NT2/D1 (cell line): ENCODE data around the gene POLR2E.
"Not testable (repeated sequence)": the region's sequence is repeated elsewhere in the genome, so short reads cannot be mapped to it uniquely, and the experiment has no call there.

Source experiments
- DNase-seq: peaks from one replicate; pipeline ENCODE4 v3.0.0-alpha.2; 2011; ENCODE audit warnings: low read depth, low spot score
- H3K27me3 ChIP-seq: 2 replicates; pipeline ENCODE4 v1.6.0; 2011; ENCODE audit warnings: mild to moderate bottlenecking; ENCODE audit not compliant: insufficient read length, insufficient read depth
- H3K36me3 ChIP-seq: 2 replicates; pipeline ENCODE4 v1.6.1; 2011; ENCODE audit warnings: mild to moderate bottlenecking, low read length, mixed read lengths; ENCODE audit not compliant: insufficient read depth, insufficient read length
- H3K4me1 ChIP-seq: 2 replicates; pipeline ENCODE4 v1.5.1; 2011; ENCODE audit not compliant: insufficient read depth, insufficient read length
- H3K4me3 ChIP-seq: 2 replicates; pipeline ENCODE4 v1.5.1; 2011; ENCODE audit warnings: low read depth; ENCODE audit not compliant: insufficient read length
- H3K9ac ChIP-seq: 2 replicates; pipeline ENCODE4 v1.6.0; 2011; ENCODE audit warnings: low read depth; ENCODE audit not compliant: insufficient read length
- H3K9me3 ChIP-seq: 2 replicates; pipeline ENCODE4 v1.5.1; 2011; ENCODE audit warnings: mild to moderate bottlenecking, low read length; ENCODE audit not compliant: insufficient read depth
- SUZ12 ChIP-seq: IDR thresholded peaks from 2 replicates; pipeline ENCODE4 v1.6.1; 2011; ENCODE audit not compliant: insufficient read length, insufficient read depth; ENCODE audit errors: extremely low read depth
- YY1 ChIP-seq: IDR thresholded peaks from 2 replicates; pipeline ENCODE4 v1.6.1; 2011; ENCODE audit not compliant: insufficient read length, insufficient read depth
- ZNF274 ChIP-seq: IDR thresholded peaks from 2 replicates; pipeline ENCODE4 v1.6.1; 2011; ENCODE audit warnings: mild to moderate bottlenecking, low read depth, low read length

Gene POLR2E

DNA sequence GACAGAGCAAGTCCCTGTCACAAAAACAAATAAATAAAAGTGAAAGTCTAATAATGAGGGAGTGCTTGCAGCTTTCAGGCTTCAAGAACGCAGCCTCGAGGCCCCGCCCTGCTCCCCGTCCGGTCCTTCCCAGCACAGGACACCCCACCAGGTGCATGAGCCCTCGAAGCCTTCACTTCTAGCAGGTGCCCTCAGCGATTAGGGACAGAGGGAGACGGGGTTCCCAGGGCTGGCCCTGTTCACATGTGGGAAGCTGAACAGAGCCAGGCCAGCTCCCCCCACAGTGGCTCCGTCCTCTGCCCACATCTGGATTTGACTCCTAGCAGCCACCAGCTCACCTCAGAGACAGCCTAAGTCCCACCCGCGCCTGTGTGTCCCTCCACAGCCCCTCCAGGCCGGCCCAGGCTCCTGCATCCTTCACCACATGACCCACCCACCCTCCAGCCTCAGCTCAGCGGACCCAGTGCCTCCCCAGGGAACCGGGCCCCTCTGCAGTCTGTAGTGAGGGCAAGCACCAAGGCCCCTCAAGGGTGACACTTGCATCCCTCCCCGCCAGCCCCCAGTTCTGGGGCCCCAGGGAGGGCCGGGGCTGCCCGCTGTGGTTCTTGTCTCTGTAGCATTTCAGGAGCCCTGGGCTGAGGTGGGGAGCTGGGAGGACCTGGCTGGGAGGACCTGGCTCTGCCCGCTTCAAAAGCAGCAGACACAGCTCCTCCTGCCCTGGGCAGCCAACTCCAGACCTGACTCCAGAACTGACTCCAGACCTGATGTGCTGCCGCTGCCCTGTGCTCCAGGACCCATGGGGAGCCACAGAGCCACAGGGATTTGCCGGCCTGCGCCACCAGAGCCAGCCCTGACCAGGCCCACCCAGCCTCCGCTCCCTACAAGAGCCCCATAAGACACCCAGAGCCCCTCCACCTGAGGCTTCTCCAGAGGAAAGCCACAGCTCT, 35.9 kb upstream of the POLR2E start:
- Histone ChIP-seq H3K27me3 (no peaks in the 10 kb centered on the region), H3K9me3 (no peaks in the 10 kb centered on the region), H3K36me3 (peaks cover 62% of the 10 kb centered on the region), H3K9ac (peak overlapping the region; percentile 78), H3K4me3 (peak overlapping the region; percentile 27), H3K4me1 (peaks cover 17% of the 10 kb centered on the region)
- no peak for TF ChIP-seq YY1
- TF ChIP-seq ZNF274: no peak
- no peak for TF ChIP-seq SUZ12
- DNase-seq: no peak

DNA sequence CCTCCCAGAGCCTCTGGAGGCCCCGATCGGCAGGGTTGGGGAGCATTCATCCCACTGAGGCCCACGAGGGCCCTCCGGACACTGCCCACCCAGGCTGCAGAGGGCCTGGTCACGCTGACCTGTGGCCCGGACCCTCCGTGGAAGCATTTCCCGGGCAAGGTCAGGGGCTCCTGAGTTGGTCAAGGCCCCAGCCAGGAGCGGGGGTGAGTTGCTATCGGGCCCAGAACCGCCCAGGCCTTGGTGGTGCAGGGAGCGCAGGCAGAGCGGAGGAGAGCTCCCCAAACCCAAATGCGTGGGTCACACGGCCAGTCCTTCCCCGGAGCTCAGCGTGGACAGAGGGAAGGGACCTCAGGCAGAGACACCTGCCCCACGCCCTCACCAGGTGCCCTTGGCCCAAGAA, 34.4 kb upstream of the POLR2E start:
- Histone ChIP-seq H3K27me3 (no peaks in the 10 kb centered on the region), H3K4me1 (peaks cover 17% of the 10 kb centered on the region), H3K9ac (no peak overlapping the region), H3K36me3 (peaks cover 59% of the 10 kb centered on the region), H3K9me3 (no peaks in the 10 kb centered on the region), H3K4me3 (no peak overlapping the region)
- no peak for TF ChIP-seq SUZ12
- no peak for TF ChIP-seq YY1
- TF ChIP-seq ZNF274: no peak
- DNase-seq: no peak

DNA sequence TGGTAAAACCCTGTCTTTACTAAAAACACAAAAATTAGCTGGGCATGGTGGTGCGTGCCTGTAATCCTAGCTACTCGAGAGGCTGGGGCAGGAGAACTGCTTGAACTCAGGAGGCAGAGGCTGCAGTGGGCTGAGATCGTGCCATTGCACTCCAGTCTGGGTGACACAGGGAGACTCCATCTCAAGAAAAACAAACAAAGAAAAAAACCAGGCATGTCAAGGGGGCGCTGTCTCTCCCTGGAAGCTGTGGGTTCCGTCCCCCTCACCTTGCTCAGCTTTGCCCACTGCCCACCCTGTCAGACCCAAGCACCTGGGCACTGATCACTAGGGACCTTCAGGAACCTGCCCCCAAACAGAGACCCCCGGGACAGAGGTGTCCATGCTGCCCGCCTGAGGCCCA, 33.9 kb upstream of the POLR2E start:
- H3K9ac ChIP-seq, H3K4me3 ChIP-seq, H3K9me3 ChIP-seq, DNase-seq, H3K27me3 ChIP-seq: not testable (repeated sequence)
- peaks cover 17% of the 10 kb centered on the region for H3K4me1 ChIP-seq
- peaks cover 59% of the 10 kb centered on the region for H3K36me3 ChIP-seq

DNA sequence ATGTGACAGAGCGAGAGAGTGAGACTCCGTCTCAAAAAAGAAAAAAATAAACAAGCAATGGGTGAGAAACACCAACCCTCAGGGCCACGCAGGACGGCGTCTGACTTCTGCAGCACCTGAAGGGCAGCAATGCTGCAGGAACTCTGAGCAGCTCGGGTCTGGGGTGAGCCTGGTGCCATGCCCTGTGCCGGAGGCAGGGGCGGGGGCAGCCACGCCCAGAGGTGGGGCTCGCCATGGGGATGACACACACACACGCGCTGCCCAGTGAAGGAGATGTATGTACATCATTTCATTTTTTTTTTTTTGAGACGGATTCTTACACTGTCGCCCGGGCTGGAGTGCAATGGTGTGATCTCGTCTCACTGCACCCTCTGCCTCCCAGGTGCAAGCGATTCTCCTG, 32.9 kb upstream of the POLR2E start:
- peaks cover 19% of the 10 kb centered on the region for H3K4me1 ChIP-seq
- H3K27me3 ChIP-seq: no peaks in the 10 kb centered on the region
- H3K4me3 ChIP-seq: no peak overlapping the region
- H3K9ac ChIP-seq: no peak overlapping the region
- no peak for DNase-seq
- peaks cover 64% of the 10 kb centered on the region for H3K36me3 ChIP-seq
- TF ChIP-seq SUZ12 (no peak), ZNF274 (no peak), YY1 (no peak)
- no peaks in the 10 kb centered on the region for H3K9me3 ChIP-seq

DNA sequence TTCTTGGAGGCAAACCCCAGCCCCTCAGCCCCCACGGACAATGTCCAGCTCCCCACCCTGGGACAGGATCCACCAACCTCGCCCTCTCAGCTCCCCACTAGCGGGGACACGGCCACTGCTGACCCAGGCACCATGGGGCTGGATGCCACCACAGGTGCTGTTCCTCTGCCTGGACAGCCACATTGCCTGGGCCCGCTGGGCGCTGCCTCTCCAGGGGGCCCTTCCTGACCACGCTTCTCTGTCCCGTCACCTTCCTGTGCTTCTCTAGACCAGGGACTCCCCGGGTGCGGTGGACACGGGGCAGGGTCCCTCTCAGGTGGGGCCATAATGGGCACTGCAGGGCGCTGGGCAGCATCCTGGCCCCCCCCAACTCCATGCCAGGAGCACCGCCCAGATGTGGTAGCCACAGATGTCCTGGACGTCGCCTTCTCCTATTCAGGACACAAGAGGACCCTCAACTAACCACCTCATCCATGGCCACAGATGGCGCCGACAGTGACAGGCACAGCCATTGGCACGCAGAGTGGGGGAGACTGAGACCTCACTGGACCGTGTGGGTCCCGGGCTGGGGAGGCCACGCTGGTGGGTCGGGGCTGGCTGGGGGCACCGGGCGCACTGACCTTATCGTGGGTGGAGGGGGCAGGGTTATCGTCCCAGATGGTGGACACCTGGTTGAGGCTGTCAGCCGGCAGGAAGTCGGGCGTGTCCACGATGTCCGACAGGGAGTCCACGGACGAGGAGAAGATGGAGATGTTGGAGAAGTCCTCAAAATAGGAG, 32.0 kb upstream of the POLR2E start:
- no peak overlapping the region for H3K9ac ChIP-seq

DNA sequence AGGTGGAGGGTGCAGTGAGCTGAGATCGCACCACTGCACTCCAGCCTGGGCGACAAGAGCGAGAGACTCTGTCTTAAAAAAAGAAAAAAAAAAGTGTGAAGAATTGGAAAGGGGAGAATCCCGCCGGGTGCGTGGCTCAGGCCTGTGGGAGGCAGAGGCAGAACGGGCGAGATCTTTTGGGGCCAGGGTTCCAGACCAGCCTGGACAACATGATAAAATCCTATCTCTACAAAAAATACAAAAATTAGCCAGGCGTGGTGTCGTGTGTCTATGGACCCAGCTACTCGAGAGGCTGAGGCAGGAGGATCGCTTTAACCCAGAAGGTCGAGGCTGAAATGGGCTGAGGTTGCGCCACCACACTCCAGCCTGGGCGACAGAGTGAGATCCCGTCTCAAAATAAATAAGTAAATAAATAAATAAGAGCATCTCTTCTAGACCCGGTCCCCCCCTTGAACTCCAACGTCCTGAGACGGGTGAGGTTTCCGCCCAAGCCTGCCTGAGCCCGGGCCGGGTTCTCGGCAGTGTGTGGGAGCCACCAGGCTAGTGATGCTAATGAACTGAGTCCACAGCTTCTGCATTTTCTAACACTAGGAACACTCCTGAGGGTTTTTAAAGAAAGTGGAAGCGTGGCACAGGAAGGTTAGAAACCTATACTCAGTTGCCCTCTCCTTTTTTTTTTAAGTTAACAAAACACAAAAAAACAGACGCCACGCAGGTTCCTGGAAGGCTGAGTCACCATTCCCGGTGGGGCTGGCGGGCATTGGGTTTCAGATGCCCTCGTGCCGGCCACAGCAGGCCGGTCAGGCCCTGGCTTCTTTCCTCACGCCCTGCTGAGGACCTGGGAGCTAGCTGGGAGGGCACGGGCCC, 30.7 kb upstream of the POLR2E start:
- H3K27me3 ChIP-seq: no peaks in the 10 kb centered on the region
- H3K4me1 ChIP-seq: peaks cover 14% of the 10 kb centered on the region
- TF ChIP-seq SUZ12 (no peak), ZNF274 (no peak), YY1 (no peak)
- no peak for DNase-seq
- H3K36me3 ChIP-seq: peaks cover 84% of the 10 kb centered on the region
- H3K4me3 ChIP-seq: no peak overlapping the region
- no peaks in the 10 kb centered on the region for H3K9me3 ChIP-seq
- no peak overlapping the region for H3K9ac ChIP-seq

More for the DNA sequence above, 32.0 kb upstream of the POLR2E start:
- DNase-seq: no peak
- H3K36me3 ChIP-seq: peaks cover 72% of the 10 kb centered on the region
- TF ChIP-seq YY1 (no peak), SUZ12 (no peak), ZNF274 (no peak)
- H3K27me3 ChIP-seq: no peaks in the 10 kb centered on the region
- peaks cover 16% of the 10 kb centered on the region for H3K4me1 ChIP-seq
- no peak overlapping the region for H3K4me3 ChIP-seq
- H3K9me3 ChIP-seq: no peaks in the 10 kb centered on the region

DNA sequence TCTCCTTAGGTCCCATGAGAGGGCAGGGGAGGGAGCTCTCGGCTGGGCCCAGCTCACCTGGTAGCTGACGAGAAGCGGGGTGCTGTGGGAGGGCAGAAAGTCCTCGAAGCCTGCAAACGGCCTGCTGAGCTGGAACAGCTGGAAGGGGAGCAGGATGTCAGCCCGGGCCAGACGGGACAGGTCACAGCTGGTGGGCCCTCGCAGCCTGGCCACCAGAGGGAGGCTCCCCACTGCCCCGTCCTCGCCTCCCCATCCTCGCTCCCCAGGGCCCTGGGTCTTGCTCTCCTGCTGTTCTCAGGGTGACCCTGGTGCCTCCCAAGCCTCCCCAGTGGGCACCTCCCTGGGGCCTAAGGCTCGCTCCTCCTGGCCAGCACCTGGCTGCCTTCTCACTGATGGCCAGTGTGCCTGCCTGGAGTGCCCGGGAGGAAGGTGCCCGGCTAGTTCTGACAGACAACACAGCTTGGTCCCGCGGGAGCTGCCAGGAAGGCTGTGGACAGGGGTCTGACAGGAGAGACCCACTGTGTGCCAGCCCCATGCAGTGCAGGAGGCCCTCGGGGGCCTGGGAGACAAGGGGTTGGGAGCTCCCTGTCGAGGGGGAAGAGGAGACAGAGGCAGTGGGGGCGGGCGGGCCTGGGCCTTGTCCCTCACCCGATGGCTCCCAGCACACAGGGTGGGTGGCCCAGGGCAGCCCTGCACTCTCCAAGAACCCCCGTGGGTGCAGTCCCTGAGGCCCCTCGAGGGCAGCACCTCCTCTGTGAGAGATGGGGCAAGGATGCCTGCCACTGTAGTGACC, 28.9 kb upstream of the POLR2E start:
- Histone ChIP-seq H3K36me3 (peaks cover 86% of the 10 kb centered on the region), H3K27me3 (no peaks in the 10 kb centered on the region), H3K4me3 (no peak overlapping the region), H3K4me1 (peaks cover 13% of the 10 kb centered on the region), H3K9me3 (no peaks in the 10 kb centered on the region), H3K9ac (peak overlapping the region; percentile 61)
- DNase-seq: no peak
- TF ChIP-seq SUZ12 (no peak), ZNF274 (no peak), YY1 (no peak)
